ENCODE data around the gene PDK2.

PDK2 gene

DNA sequence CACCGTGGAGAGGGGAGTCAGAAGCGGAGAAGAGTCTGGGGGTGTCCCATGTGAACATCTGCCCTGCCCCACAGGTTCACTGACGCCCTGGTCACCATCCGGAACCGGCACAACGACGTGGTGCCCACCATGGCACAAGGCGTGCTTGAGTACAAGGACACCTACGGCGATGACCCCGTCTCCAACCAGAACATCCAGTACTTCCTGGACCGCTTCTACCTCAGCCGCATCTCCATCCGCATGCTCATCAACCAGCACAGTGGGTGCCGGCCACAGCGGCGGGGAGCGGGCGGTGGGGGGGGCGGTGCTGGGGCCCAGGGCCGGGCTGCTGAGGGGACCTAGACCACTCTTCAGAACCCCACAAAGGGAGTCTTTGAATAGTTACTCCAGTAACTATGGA lies 10.7 kb downstream of the PDK2 start:
- no peaks in the 10 kb centered on the region; the same call in 1 of the 2 replicates for H4K20me1 ChIP-seq (ENCODE audit: insufficient read depth, low read length)
- DNase-seq (no peak), ATAC-seq (ENCODE audit: insufficient read depth, low read depth) (no peak)
- H3K79me2 ChIP-seq (ENCODE audit: insufficient read depth, low read length): no peaks in the 10 kb centered on the region
- H3K4me2 ChIP-seq (ENCODE audit: insufficient read depth, low read length): no peak overlapping the region
- no peak for TF ChIP-seq EZH2 (IDR thresholded peaks at IDR 0.05; ENCODE audit: borderline replicate concordance, low read depth, low read length, severe bottlenecking)
- TF ChIP-seq, protein P1, sequence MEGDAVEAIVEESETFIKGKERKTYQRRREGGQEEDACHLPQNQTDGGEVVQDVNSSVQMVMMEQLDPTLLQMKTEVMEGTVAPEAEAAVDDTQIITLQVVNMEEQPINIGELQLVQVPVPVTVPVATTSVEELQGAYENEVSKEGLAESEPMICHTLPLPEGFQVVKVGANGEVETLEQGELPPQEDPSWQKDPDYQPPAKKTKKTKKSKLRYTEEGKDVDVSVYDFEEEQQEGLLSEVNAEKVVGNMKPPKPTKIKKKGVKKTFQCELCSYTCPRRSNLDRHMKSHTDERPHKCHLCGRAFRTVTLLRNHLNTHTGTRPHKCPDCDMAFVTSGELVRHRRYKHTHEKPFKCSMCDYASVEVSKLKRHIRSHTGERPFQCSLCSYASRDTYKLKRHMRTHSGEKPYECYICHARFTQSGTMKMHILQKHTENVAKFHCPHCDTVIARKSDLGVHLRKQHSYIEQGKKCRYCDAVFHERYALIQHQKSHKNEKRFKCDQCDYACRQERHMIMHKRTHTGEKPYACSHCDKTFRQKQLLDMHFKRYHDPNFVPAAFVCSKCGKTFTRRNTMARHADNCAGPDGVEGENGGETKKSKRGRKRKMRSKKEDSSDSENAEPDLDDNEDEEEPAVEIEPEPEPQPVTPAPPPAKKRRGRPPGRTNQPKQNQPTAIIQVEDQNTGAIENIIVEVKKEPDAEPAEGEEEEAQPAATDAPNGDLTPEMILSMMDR (IDR thresholded peaks at IDR 0.05; ENCODE audit: borderline replicate concordance, extremely low read depth, low read length, poor library complexity, severe bottlenecking): no peak
- H3K9me3 ChIP-seq (ENCODE audit: insufficient read depth, low read length, severe bottlenecking): no peaks in the 10 kb centered on the region
- no peaks in the 10 kb centered on the region for H3K27me3 ChIP-seq (ENCODE audit: insufficient read depth, low read length, poor library complexity)
- no peak overlapping the region for H3K27ac ChIP-seq (ENCODE audit: low read length)
- no peaks in the 10 kb centered on the region for H3K4me1 ChIP-seq (ENCODE audit: insufficient read depth, low read length)
- no peak overlapping the region for H2AFZ ChIP-seq (ENCODE audit: low read depth, low read length)
- H3K4me3 ChIP-seq (ENCODE audit: low read depth in 1 of 2, low read length in 2 of 2): no peak overlapping the region
- no peaks in the 10 kb centered on the region for H3K36me3 ChIP-seq (ENCODE audit: insufficient read depth, low read length)
- no peak overlapping the region for H3K9ac ChIP-seq (ENCODE audit: low read depth, low read length)

DNA sequence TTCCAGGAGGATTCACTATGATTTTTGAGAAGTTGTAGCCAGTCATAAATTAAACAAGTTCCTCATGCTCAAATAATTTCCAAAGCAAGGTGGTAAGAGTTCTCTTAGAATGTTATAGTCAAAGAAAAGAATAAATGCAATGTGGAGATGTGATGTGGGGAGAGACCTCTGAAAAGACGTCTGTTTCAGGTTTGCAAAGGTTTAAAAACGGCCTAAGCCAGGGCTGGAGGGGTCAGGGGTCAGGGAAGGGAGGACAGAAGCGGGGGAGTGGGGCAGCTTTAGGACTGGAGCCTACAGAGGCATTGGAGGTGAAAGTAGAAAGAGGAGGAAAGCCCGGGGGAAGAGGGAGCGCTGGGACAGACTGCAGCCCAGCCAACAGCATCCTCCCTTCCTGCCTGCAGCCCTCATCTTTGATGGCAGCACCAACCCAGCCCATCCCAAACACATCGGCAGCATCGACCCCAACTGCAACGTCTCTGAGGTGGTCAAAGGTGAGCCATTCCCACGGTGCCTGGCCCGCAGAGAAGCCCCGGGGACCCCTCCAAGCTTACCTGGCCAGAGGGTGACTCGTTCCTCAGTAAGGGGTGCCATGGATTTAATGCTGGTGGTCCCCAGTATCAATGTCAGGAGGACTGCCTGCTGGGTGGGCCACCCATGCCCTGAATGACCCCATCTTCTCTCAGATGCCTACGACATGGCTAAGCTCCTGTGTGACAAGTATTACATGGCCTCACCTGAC lies 11.4 kb downstream of the PDK2 start:
- no peak overlapping the region for H3K4me3 ChIP-seq (ENCODE audit: low read depth in 1 of 2, low read length in 2 of 2)
- H3K9ac ChIP-seq (ENCODE audit: low read depth, low read length): no peak overlapping the region
- H3K9me3 ChIP-seq (ENCODE audit: insufficient read depth, low read length, severe bottlenecking): no peaks in the 10 kb centered on the region
- H3K4me2 ChIP-seq (ENCODE audit: insufficient read depth, low read length): no peak overlapping the region
- TF ChIP-seq, protein P1 (IDR thresholded peaks at IDR 0.05; ENCODE audit: borderline replicate concordance, extremely low read depth, low read length, poor library complexity, severe bottlenecking): no peak
- TF ChIP-seq EZH2 (IDR thresholded peaks at IDR 0.05; ENCODE audit: borderline replicate concordance, low read depth, low read length, severe bottlenecking): no peak
- no peak overlapping the region for H2AFZ ChIP-seq (ENCODE audit: low read depth, low read length)
- H3K79me2 ChIP-seq (ENCODE audit: insufficient read depth, low read length): no peaks in the 10 kb centered on the region
- ATAC-seq (ENCODE audit: insufficient read depth, low read depth) (no peak), DNase-seq (no peak)
- no peak overlapping the region for H3K27ac ChIP-seq (ENCODE audit: low read length)
- H3K36me3 ChIP-seq (ENCODE audit: insufficient read depth, low read length): no peaks in the 10 kb centered on the region
- H3K4me1 ChIP-seq (ENCODE audit: insufficient read depth, low read length): no peaks in the 10 kb centered on the region
- H4K20me1 ChIP-seq (ENCODE audit: insufficient read depth, low read length): no peaks in the 10 kb centered on the region; the same call in 1 of the 2 replicates
- H3K27me3 ChIP-seq (ENCODE audit: insufficient read depth, low read length, poor library complexity): no peaks in the 10 kb centered on the region

DNA sequence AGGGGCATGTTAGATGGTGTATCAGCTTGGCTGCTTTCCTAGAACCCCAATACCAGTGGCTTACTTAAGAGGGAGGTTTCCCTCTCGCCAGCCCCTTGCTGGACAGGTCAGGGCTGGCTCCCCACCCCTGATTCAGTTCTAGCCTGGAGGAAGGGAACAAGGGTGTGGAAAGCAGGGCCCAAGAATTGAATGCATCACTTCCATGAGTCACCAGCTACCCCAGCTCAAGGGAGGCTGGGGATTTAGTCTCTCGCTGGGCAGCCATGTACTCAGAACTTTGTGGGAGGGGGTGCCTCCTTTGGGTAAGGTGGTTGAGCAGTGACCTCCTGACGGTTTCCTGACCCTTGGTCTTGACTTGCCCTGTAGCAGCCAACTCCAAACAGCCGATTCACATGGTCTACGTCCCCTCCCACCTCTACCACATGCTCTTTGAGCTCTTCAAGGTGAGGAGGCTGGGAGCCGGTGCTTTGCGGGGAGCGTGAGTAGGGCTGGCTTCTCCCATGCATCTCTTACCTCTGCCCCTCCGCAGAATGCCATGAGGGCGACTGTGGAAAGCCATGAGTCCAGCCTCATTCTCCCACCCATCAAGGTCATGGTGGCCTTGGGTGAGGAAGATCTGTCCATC lies 12.8 kb downstream of the PDK2 start:
- Histone ChIP-seq H3K9ac (ENCODE audit: low read depth, low read length) (no peak overlapping the region), H3K27ac (ENCODE audit: low read length) (no peak overlapping the region), H3K4me2 (ENCODE audit: insufficient read depth, low read length) (no peak overlapping the region), H2AFZ (ENCODE audit: low read depth, low read length) (no peak overlapping the region), H4K20me1 (ENCODE audit: insufficient read depth, low read length) (no peaks in the 10 kb centered on the region; the same call in 1 of the 2 replicates), H3K4me3 (ENCODE audit: low read depth in 1 of 2, low read length in 2 of 2) (no peak overlapping the region), H3K27me3 (ENCODE audit: insufficient read depth, low read length, poor library complexity) (no peaks in the 10 kb centered on the region), H3K9me3 (ENCODE audit: insufficient read depth, low read length, severe bottlenecking) (no peaks in the 10 kb centered on the region), H3K79me2 (ENCODE audit: insufficient read depth, low read length) (no peaks in the 10 kb centered on the region), H3K4me1 (ENCODE audit: insufficient read depth, low read length) (no peaks in the 10 kb centered on the region), H3K36me3 (ENCODE audit: insufficient read depth, low read length) (no peaks in the 10 kb centered on the region)
- ATAC-seq (ENCODE audit: insufficient read depth, low read depth): no peak
- no peak for DNase-seq
- TF ChIP-seq, protein P1 (IDR thresholded peaks at IDR 0.05; ENCODE audit: borderline replicate concordance, extremely low read depth, low read length, poor library complexity, severe bottlenecking): no peak
- TF ChIP-seq EZH2 (IDR thresholded peaks at IDR 0.05; ENCODE audit: borderline replicate concordance, low read depth, low read length, severe bottlenecking): no peak
